Measurements from ENCODE around the gene HCFC2. TPM values are rescaled to one million over a fixed set of nuclear protein-coding genes. Genes with fewer than 3 reads are reported as not detected.

The HCFC2 gene
- total and polyA plus RNA-seq, 9 of the 15 experiments (the other 6 are each of a cell fraction or from before 2014, with no cell fraction given): 1.2 to 6.5 (median 3.8) TPM

- TF ChIP-seq, protein P1, sequence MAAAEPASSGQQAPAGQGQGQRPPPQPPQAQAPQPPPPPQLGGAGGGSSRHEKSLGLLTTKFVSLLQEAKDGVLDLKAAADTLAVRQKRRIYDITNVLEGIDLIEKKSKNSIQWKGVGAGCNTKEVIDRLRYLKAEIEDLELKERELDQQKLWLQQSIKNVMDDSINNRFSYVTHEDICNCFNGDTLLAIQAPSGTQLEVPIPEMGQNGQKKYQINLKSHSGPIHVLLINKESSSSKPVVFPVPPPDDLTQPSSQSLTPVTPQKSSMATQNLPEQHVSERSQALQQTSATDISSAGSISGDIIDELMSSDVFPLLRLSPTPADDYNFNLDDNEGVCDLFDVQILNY (CRISPR knock-in tag; IDR thresholded peaks at IDR 0.05): 0 out of 2 replicates have a peak, but pooled peaks have one; percentile 24
- TF ChIP-seq TOE1 (IDR thresholded peaks at IDR 0.05; ENCODE audit: borderline replicate concordance) (peak; percentile 93), TOE1 (CRISPR knock-in tag; IDR thresholded peaks at IDR 0.05; ENCODE audit: borderline replicate concordance, low read depth) (no peak), CCNT2 (IDR thresholded peaks at IDR 0.05; ENCODE audit: borderline replicate concordance, extremely low read depth, insufficient read length, low read depth, low read length) (peak; percentile 88), ELF4 (CRISPR knock-in tag; IDR thresholded peaks at IDR 0.05) (peak; percentile 32; the same call in 1 of the 2 replicates), ATF1 (CRISPR knock-in tag; IDR thresholded peaks at IDR 0.05) (no peak), ATF1 (tag; IDR thresholded peaks at IDR 0.05) (peak; percentile 78), TSHZ1 (CRISPR knock-in tag; IDR thresholded peaks at IDR 0.05) (no peak), XRCC5 (IDR thresholded peaks at IDR 0.05; ENCODE audit: low read depth, low read length) (no peak; the same call in 1 of the 2 replicates), HEY1 (CRISPR knock-in tag; IDR thresholded peaks at IDR 0.05; ENCODE audit: borderline replicate concordance) (no peak), C11orf30 (IDR thresholded peaks at IDR 0.05; ENCODE audit: low read depth) (peak; percentile 79), IRF2 (CRISPR knock-in tag; IDR thresholded peaks at IDR 0.05) (no peak)
- TF ChIP-seq, protein P2, sequence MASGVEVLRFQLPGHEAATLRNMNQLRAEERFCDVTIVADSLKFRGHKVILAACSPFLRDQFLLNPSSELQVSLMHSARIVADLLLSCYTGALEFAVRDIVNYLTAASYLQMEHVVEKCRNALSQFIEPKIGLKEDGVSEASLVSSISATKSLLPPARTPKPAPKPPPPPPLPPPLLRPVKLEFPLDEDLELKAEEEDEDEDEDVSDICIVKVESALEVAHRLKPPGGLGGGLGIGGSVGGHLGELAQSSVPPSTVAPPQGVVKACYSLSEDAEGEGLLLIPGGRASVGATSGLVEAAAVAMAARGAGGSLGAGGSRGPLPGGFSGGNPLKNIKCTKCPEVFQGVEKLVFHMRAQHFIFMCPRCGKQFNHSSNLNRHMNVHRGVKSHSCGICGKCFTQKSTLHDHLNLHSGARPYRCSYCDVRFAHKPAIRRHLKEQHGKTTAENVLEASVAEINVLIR (CRISPR knock-in tag; IDR thresholded peaks at IDR 0.05): no peak
- TF ChIP-seq, protein P3, sequence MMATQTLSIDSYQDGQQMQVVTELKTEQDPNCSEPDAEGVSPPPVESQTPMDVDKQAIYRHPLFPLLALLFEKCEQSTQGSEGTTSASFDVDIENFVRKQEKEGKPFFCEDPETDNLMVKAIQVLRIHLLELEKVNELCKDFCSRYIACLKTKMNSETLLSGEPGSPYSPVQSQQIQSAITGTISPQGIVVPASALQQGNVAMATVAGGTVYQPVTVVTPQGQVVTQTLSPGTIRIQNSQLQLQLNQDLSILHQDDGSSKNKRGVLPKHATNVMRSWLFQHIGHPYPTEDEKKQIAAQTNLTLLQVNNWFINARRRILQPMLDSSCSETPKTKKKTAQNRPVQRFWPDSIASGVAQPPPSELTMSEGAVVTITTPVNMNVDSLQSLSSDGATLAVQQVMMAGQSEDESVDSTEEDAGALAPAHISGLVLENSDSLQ (IDR thresholded peaks at IDR 0.05): peak; percentile 81
These were observed at the start of gene HCFC2 (continued) for GRCh38 chr12:104064031-104064841.
